Keratinocyte (primary cell): Measurements from ENCODE around the gene PCDHB11. TPM values are rescaled to one million over a fixed set of nuclear protein-coding genes. Genes with fewer than 3 reads are reported as not detected.
"Not testable (repeated sequence)": the region's sequence is repeated elsewhere in the genome, so short reads cannot be mapped to it uniquely, and the experiment has no call there.

ENCODE experiments used
- DNase-seq: peaks from one replicate; pipeline ENCODE4 v3.0.0-alpha.2; 2011; ENCODE audit warnings: low read depth, missing footprints, low spot score
- FAIRE-seq: peaks from 2 replicates; lab custom pipeline; 2011; peaks lifted over from hg19 to GRCh38; lab: Jason Lieb, UNC
- H2AFZ ChIP-seq: 2 replicates; pipeline ENCODE4 v1.6.0; 2012; ENCODE audit warnings: low read length, control low read depth, inconsistent platforms; ENCODE audit not compliant: control insufficient read depth
- H3K27ac ChIP-seq: 2 replicates; pipeline ENCODE4 v1.5.1; 2011; ENCODE audit warnings: low read length; ENCODE audit not compliant: control insufficient read depth, insufficient read depth
- H3K27me3 ChIP-seq: 3 replicates; pipeline ENCODE4 v1.6.0; 2011; ENCODE audit warnings: low read length; ENCODE audit not compliant: control insufficient read depth, insufficient read depth; ENCODE audit errors: extremely low read depth
- H3K36me3 ChIP-seq, 2 experiments: 2 replicates in 1 of 2; 3 replicates in 1 of 2; pipeline ENCODE4 v1.5.1; 2011; ENCODE audit warnings: low read length in 2 of 2, mild to moderate bottlenecking in 1 of 2; ENCODE audit not compliant: control insufficient read depth in 2 of 2, insufficient read depth in 2 of 2; ENCODE audit errors: extremely low read depth in 1 of 2
- H3K4me1 ChIP-seq: 3 replicates; pipeline ENCODE4 v1.5.1; 2011; ENCODE audit warnings: low read length; ENCODE audit not compliant: control insufficient read depth, insufficient read depth; ENCODE audit errors: extremely low read depth
- H3K4me2 ChIP-seq: 3 replicates; pipeline ENCODE4 v1.6.0; 2011; ENCODE audit warnings: low read depth, low read length; ENCODE audit not compliant: control insufficient read depth, insufficient read depth; ENCODE audit errors: extremely low read depth
- H3K4me3 ChIP-seq, 3 experiments: fragments of 200-600 bp in 1 of 3; sonication (generic) in 1 of 3; 2 replicates in 2 of 3; 3 replicates in 1 of 3; pipeline ENCODE4 v1.5.1; 2011 to 2016; ENCODE audit warnings: low read length in 3 of 3, mild to moderate bottlenecking in 3 of 3, control low read depth in 2 of 3, inconsistent platforms in 1 of 3, low read depth in 1 of 3, mixed read lengths in 1 of 3, mixed run types in 1 of 3, moderate library complexity in 1 of 3; ENCODE audit not compliant: control insufficient read depth in 2 of 3, insufficient read depth in 2 of 3; ENCODE audit errors: extremely low read depth in 1 of 3
- H3K79me2 ChIP-seq: 2 replicates; pipeline ENCODE4 v1.6.0; 2012; ENCODE audit warnings: low read length; ENCODE audit not compliant: control insufficient read depth, insufficient read depth
- H3K9ac ChIP-seq: 3 replicates; pipeline ENCODE4 v1.6.0; 2011; ENCODE audit warnings: low read length; ENCODE audit not compliant: control insufficient read depth, insufficient read depth; ENCODE audit errors: extremely low read depth
- H3K9me1 ChIP-seq: 3 replicates; pipeline ENCODE4 v1.6.0; 2011; ENCODE audit warnings: low read length; ENCODE audit not compliant: control insufficient read depth, insufficient read depth; ENCODE audit errors: extremely low read depth
- H3K9me3 ChIP-seq: 2 replicates; pipeline ENCODE4 v1.5.1; 2012; ENCODE audit warnings: low read depth, low read length; ENCODE audit not compliant: control insufficient read depth
- H4K20me1 ChIP-seq: 3 replicates; pipeline ENCODE4 v1.6.0; 2011; ENCODE audit warnings: low read length; ENCODE audit not compliant: control insufficient read depth, insufficient read depth; ENCODE audit errors: extremely low read depth
- CTCF ChIP-seq, 3 experiments: IDR thresholded peaks in 1 of 3; conservative IDR thresholded peaks in 1 of 3; optimal IDR thresholded peaks in 1 of 3; 2 replicates in 2 of 3; 3 replicates in 1 of 3; pipeline versions ENCODE3 to v1.5.1; 2011; ENCODE audit warnings: low read length in 3 of 3, mild to moderate bottlenecking in 3 of 3, moderate library complexity in 2 of 3, control low read depth in 1 of 3, inconsistent platforms in 1 of 3; ENCODE audit not compliant: insufficient read depth in 2 of 3; ENCODE audit errors: extremely low read depth in 1 of 3
- EZH2 ChIP-seq: IDR thresholded peaks from one replicate; pipeline ENCODE4 v1.6.1; 2012; ENCODE audit warnings: inconsistent platforms, mild to moderate bottlenecking, low read length, moderate library complexity
- dilution Hi-C: fragments of 300-500 bp; cut with MboI; formaldehyde crosslinking; loops from one replicate; pipeline ENCODE4 v1.7.0; 2020; ENCODE audit warnings: low sequenced_read_pairs; ENCODE audit not compliant: extremely low pct_ligation_motif_present
- polyA plus RNA-seq, 5 experiments: library from polyadenylated mRNA; depleted of rRNA in 3 of 5; stranded (reverse) in 3 of 5; stranded (forward) in 1 of 5; unstranded in 1 of 5; fragments of >200 nt; gene quantifications; 1 replicate in 1 of 5; 2 replicates in 3 of 5; 3 replicates in 1 of 5; pipeline versions ENCODE4 v1.2.1 to v1.2.3, GENCODE V29; 2011 to 2012; ENCODE audit warnings: missing spikeins in 2 of 5, low read depth in 1 of 5, low replicate concordance in 1 of 5

The PCDHB11 gene
- polyA plus RNA-seq, 1 donor (not counting 4 experiments of a cell fraction or from before 2014, with no cell fraction given), result not detected

DNA sequence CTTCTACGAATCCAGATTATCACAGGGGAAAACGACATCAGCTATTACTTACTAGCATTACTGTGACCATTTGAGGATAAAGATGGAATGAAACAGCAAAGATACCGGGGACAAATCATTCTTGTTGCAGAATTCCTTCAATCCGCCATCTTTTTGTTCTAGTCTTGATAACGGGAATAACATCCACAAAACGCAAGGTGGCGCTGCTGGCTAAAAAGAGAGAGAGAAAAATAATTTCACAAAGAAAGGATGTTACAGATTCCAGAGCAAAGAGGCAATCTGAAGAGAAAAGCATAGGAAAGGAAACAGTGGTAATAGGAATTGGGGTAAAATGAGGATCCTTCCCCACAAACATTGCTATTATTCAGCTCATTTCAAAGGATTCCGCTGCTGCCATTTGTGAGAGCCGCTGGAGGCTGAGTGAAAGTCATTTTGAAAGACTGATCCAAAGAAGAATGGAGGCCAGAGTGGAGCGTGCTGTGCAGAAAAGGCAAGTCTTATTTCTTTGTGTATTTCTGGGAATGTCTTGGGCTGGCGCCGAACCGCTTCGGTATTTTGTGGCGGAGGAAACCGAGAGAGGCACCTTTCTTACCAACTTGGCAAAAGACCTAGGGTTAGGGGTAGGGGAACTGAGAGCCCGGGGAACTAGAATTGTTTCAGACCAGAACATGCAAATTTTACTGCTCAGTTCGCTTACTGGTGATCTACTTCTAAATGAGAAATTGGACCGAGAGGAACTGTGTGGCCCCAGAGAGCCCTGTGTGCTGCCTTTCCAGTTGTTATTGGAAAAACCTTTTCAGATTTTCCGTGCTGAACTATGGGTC lies 26.8 kb upstream of the PCDHB11 start, which contains the start of gene PCDHB7:
Gene PCDHB7, plus strand, starts transcription at position 264 of the 824 bp plus-strand sequence. Its CDS starts 192 bp downstream, at position 456.
- dilution Hi-C loops, result no loop called here
- FAIRE-seq (no peak), DNase-seq (no peak)
- no peak within 1 kb of the TSS for H3K4me3 ChIP-seq
- no peak within 1 kb of the TSS for H2AFZ ChIP-seq
- H3K36me3 ChIP-seq, result no peaks in the 10 kb centered on the region
- H4K20me1 ChIP-seq, result no peaks in the 10 kb centered on the region
- no peaks in the 10 kb centered on the region for H3K9me1 ChIP-seq
- TF ChIP-seq CTCF (optimal IDR thresholded peaks at IDR 0.05 in 1 of 3, IDR thresholded peaks at IDR 0.05 in 1 of 3, conservative IDR thresholded peaks at IDR 0.05 in 1 of 3; ENCODE audit: extremely low read depth in 1 of 3, insufficient read depth in 2 of 3, low read length in 3 of 3) (peak in 1 of 3 experiments; percentile 21), EZH2 (no peak)
- H3K9me3 ChIP-seq, result peaks cover 4% of the 10 kb centered on the region
- H3K27me3 ChIP-seq, result no peaks in the 10 kb centered on the region
- H3K9ac ChIP-seq, result no peak within 1 kb of the TSS
- no peak within 1 kb of the TSS for H3K4me2 ChIP-seq
- no peak within 1 kb of the TSS for H3K27ac ChIP-seq
- H3K79me2 ChIP-seq, result no peaks in the 10 kb centered on the region
- H3K4me1 ChIP-seq, result no peaks in the 10 kb centered on the region

DNA sequence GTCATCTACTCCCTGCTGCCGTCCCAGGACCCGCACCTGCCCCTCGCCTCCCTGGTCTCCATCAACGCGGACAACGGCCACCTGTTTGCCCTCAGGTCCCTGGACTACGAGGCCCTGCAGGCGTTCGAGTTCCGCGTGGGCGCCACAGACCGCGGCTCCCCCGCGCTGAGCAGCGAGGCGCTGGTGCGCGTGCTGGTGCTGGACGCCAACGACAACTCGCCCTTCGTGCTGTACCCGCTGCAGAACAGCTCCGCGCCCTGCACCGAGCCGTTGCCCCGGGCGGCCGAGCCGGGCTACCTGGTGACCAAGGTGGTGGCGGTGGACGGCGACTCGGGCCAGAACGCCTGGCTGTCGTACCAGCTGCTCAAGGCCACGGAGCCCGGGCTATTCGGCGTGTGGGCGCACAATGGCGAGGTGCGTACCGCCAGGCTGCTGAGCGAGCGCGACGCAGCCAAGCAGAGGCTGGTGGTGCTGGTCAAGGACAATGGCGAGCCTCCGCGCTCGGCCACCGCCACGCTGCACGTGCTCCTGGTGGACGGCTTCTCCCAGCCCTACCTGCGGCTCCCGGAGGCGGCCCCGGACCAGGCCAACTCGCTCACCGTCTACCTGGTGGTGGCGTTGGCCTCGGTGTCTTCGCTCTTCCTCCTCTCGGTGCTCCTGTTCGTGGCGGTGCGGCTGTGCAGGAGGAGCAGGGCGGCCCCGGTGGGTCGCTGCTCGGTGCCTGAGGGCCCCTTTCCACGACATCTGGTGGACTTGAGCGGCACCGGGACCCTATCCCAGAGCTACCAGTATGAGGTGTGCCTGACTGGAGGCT lies 24.9 kb upstream of the PCDHB11 start:
- H3K27me3 ChIP-seq, FAIRE-seq, H3K9ac ChIP-seq, H3K9me1 ChIP-seq, dilution Hi-C loops, H3K4me3 ChIP-seq, H4K20me1 ChIP-seq, DNase-seq, H3K4me1 ChIP-seq, H3K9me3 ChIP-seq, H3K27ac ChIP-seq, H2AFZ ChIP-seq, H3K36me3 ChIP-seq, H3K4me2 ChIP-seq, H3K79me2 ChIP-seq: not testable (repeated sequence)
